ENCODE measurements around the gene ARHGAP29.

Gene ARHGAP29, protein sequence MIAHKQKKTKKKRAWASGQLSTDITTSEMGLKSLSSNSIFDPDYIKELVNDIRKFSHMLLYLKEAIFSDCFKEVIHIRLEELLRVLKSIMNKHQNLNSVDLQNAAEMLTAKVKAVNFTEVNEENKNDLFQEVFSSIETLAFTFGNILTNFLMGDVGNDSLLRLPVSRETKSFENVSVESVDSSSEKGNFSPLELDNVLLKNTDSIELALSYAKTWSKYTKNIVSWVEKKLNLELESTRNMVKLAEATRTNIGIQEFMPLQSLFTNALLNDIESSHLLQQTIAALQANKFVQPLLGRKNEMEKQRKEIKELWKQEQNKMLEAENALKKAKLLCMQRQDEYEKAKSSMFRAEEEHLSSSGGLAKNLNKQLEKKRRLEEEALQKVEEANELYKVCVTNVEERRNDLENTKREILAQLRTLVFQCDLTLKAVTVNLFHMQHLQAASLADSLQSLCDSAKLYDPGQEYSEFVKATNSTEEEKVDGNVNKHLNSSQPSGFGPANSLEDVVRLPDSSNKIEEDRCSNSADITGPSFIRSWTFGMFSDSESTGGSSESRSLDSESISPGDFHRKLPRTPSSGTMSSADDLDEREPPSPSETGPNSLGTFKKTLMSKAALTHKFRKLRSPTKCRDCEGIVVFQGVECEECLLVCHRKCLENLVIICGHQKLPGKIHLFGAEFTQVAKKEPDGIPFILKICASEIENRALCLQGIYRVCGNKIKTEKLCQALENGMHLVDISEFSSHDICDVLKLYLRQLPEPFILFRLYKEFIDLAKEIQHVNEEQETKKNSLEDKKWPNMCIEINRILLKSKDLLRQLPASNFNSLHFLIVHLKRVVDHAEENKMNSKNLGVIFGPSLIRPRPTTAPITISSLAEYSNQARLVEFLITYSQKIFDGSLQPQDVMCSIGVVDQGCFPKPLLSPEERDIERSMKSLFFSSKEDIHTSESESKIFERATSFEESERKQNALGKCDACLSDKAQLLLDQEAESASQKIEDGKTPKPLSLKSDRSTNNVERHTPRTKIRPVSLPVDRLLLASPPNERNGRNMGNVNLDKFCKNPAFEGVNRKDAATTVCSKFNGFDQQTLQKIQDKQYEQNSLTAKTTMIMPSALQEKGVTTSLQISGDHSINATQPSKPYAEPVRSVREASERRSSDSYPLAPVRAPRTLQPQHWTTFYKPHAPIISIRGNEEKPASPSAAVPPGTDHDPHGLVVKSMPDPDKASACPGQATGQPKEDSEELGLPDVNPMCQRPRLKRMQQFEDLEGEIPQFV

DNA sequence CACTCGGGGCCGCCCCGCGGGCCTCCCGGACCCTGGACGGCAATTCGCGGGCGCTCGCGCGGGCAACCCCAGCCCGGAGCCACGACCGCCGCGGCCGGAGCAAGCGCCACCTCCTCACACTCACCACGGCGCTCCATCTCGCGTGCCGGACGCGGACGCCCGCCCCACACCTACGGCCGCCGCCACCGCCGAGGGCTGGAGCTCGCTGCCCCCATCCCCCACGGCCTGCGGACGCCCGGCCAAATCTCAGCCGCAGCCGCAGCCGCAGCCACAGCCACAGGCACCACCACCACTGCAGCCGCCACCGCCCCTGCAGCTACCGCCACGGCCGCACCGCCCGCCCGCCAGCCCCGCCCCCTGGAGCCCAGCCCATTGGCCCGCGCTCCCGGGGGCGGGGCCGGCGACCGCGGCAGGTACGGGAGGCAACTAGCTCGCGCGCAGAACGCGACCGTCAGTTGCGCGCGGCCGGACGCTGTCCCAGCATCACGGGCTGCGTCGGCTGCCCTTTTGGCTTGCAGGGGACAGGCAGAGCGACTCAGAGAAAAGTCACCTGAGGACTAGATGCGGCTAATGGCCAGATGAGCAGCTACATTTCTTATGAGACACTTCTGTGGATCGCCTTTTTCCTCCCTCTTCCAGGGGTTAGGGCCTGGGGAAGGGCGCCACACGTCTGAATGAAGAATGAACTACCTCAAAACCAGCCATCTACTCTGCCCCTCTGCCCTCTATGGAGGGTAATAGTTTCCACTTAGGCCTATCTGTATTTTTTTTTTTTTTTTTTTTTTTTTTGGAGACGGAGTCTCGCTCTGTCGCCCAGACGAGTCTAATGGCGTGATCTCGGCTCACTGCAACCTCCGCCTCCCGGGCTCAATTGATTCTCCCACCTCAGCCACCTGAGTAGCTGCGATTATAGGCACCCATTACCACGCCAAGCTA lies at the start of gene ARHGAP29:
Gene ARHGAP29 (minus strand): TSS at position 294 of the 936 bp plus-strand sequence. CDS start 5,973 bp downstream, outside the sequence.
- peak; percentile 77 for DNase-seq

DNA sequence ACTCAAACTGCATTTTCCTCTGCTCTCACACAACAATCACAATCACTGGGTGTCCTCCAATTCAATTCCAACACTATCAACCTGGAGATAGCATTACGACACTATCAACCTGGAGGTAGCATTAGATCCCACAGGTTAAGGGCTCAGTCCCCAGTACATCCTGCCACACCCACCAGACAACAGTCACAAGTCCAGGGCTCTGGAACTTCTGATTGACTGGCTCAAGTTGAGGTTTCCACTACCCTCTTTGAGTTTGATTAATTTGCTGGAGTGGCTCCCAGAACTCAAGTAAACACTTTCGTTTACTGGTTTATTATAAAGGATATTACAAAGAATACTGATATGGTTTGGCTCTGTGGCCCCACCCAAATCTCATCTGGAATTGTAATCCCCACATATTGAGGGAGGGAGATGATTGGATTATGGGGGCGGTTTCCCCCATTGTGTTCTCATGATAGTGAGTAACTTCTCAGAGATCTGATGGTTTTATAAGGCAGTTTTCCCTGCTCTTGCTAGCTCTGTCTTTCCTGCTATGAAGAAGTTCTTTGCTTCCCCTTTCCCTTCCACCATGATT lies 49.6 kb upstream of the ARHGAP29 start:
- no peak for DNase-seq

DNA sequence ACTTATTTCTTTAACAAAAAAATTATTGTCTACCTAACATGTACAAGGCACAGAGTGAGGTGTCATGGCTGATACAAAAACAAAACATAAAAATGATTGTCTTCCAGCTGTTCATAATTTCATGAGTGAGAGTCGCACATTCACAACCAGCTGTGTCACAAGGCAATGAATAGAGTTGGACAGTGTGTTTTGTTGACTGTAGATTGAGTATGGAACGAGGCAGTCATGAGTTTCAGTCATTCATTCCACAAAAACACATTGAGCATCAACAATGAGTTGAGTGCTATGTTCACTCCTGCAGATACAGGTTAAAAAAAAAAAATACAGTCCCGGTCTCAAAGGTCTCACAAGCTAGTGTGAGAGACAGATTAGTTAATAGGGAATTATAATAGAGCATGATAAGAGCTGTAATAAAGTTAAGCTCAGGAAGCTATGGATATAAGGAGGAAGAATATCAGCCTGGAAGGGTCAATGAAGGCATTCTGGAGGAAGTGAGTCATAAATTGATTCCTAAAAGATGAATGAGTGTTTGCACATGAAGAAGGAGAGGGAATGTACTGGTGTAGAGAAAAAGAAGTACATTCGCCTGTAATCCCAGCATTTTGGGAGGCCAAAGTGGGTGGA lies 47.8 kb upstream of the ARHGAP29 start:
- DNase-seq = no peak

DNA sequence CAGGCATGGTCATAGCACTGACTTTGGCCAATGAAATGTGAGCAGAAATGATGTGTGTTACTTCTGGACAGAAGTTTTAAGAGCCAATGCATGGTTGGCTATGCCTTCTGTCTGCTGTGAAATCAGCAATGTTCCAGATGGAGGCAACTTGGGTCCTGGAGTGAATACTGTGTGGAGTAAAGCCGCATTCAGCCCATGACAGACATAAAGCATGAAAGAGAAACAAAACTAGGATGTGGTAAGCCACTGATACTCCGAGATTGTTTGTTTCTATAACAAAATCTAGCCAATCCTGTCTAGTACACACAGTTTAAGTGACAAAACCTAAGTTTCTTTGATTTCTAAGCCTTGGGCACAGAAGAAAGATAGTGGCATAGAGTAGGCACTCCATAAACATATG lies 47.1 kb upstream of the ARHGAP29 start:
- DNase-seq = no peak

DNA sequence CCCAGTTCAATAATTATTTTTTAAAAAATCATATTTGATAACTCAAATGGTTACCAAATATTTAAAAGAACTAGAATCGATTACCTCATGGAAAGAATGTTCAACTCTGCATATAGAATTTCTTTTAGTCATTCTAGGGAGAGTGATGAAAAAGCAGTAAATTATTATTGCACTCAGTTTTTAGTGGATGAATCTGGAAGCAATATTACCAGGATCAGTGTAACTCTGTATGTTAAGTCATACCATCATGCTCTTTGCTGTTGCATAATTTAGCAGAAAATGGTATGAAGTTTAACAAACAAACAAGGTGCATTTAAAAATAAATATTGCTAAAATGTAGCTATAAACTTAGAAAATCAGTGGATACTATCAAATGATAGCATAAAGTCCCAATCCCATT lies 46.1 kb upstream of the ARHGAP29 start:
- no peak for DNase-seq

DNA sequence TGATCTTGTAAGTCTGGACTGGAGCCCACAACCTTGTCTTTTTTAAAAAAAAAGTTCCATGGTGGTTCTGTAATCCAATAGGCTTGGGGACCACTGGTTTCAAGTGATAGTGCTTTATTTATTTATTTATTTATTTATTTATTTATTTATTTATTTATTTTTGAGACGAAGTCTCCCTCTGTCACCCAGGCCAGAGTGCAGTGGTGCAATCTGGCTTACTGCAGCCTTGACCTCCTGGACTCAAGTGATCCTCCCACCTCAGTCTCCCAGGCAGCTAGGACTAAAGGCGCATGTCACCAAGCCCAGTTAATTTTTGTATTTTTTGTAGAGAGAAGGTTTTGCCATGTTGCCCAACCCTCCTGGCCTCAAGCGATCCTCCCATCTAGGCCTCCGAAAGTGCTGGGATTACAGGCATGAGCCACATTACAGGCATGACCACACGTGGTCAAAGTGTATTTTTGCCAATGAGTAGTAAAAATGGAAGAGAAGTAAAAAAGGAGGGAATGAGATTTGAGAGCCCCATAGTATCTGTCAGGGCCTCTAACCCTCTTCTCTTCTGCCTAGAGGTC lies 44.8 kb upstream of the ARHGAP29 start:
- no peak for DNase-seq

DNA sequence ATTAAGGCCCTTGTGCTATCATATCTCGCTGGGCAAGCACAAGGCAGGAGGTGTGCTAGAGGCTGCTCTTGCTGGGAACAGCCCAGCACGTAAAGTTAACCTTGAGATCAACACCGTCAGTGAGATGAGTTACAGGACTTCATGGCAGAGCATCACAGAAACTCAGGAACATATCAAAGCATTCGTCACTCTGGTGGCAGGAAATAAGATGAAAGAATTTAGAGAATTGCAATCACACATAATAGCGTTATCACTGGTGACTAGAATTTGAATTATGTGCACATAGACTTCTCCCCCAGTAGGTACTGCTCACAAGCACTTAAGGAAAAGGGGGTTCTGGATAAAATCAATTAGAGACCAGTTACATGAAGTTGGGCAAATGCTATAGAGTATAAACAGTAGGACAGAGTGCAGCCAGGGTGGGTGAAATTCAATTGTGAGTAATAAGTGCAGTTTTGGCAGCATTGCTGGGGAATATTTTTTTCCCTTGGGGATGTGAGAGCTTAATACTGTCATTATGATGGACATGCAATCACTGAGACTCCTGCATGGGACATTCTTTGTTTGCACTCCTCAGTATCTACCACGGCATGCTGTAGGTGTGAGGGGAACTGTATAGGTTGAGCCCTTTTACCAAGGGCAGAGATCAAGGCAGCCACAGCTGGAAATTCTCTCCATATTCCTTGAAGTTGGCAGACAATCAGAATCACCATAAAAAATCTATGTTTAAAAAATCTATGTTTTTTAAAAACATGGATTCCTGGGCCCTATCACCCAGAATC lies 44.2 kb upstream of the ARHGAP29 start:
- no peak for DNase-seq

DNA sequence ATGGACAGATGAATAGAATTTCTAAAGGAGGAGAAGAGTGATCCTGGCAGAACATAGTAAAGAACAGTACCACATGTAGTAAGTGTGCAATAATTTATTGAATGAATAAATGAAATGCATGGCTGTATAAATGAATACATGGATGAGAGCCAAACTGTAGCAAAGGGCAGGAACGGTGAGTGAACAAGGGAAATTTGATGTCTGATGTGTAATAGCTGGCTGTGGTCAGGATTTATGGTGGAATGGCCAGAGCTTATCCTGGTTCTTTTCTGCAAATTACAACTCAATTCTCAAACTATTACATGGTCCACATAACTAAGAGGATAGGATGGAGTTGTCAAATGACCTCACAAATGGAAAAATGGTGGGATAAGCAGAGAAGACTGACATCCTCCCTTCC lies 43.2 kb upstream of the ARHGAP29 start:
- DNase-seq = no peak

DNA sequence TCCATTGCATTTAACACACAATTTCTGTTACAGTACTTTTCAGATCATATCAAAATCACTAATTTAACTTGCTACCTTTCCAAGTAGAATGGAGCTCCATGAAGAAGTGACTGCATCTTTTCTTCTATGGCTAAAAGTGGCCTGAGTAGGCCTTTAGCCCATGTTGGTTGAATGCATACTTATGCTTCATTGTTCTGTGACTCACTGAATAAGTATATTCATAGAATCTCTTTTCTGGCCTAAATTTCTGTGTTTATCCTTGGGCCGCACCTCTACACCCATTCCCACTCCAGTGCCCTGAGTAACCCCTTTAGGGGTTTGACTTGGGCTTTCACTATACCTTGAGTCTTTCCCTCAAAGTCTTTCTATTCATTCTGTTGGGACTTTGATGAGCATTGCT lies 42.1 kb upstream of the ARHGAP29 start:
- no peak for DNase-seq

DNA sequence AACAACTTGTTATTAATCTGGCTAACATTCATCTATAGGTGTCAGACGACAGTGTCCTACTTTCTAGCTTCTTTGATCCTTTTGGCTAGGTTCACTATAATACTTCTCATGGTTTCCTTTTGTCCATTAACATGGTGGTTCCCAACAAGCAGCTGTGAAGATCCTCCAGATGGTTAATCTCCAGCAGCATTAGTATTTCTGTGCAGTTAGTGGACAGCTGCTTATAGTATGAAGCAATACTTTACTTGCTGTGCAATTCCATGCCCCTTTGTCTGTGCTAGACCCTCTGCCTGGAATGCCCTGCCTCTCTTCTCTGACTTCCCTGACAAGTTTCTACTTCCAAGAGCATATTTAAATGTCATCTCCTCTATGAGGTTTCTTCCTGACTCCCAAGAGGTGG lies 41.7 kb upstream of the ARHGAP29 start:
- DNase-seq = no peak

DNA sequence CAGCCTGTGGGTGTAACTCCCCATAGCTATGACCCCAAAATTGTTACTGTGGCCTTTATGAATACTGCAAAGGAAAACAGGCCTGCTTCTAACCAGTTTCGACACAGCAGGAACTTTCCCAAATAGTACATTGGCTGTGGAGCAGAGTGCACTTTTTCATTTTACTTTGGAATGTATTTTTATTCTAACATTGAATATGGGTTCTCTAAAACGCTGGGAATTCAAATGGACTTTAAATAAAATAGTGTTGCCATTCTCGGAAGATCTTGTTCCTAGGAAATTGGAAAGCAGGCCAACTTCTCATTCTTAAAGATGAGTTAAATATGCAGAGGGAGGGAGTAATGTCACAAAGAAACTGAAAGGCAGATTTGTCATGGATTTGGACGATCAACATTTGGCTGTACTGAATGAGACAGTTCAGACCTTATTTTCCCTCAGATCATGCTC lies 39.6 kb upstream of the ARHGAP29 start:
- no peak for DNase-seq

DNA sequence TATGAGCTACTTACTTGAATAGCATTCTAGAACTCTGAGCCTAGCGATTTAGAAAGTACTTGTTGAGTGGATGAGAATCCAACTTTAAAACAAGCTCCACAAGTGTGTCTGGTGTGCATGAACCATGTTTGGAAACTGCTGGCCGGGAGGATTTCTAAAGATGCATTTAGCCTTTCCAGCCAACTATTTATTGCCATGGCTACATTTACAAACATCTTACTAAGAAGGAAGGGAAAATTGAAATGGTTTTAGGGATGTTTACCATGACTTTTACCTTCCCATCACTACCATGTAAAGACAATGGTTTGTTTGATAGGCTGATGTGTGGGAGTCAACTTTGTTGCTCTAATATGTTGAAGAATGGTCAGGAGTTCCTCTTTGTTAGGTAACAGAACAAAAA lies 37.7 kb upstream of the ARHGAP29 start:
- DNase-seq = no peak

DNA sequence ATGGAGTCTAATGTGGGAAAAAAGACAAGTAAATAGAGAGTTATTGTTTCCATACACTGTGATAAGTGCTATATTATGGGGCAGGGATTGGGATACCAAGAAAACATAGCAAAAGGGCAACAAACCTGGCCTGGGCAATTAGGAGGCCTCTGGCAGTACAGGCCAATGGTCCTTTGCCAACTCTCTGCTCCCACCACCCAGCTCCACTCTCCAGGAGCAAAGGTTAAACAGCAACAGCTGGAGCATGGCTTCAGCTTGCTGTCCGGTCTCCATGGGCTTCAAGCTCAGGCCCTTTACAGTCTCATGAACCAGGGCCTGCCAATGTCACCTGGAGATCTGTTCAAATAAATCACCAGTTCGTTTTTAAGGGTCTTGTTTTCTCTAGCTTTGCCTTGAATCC lies 37.2 kb upstream of the ARHGAP29 start:
- DNase-seq = no peak

DNA sequence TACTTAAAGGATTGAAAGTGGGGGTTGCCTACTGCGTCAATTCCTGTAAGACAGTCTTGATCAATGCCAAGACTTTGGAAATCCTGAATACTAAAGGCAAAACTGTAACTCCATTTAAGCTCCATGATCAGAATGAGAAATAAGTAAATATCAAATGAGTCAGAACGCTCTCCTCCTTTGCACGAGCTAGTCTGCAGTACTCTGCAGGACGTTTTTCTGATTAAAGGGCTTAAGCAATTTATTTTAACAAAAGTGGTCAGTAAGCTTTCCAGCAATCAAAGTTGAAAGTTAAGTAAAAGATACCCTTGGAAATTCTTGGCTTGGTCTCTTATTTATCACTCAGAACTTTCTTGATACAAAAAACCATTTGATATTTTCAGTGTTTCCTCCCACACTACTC lies 35.7 kb upstream of the ARHGAP29 start:
- no peak for DNase-seq

DNA sequence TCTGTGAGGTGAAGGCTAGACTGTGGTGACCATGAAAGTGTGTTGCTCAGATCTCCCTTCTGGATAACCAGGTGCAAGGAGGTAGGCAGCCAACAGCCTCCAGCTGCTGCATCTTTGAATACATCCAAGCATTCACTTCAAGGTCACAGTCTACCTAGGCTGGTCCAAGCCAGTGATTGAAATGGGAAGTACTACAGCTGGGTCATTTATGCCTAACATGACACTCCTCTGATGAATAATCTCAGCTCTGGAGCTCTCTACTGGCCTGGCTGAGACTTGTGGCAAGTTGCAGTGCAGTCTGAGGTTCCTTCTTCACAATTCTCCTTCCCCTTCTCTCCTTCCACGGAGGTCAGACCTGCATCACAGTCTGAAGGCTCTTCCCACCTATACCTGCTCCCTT lies 35.0 kb upstream of the ARHGAP29 start:
- no peak for DNase-seq

DNA sequence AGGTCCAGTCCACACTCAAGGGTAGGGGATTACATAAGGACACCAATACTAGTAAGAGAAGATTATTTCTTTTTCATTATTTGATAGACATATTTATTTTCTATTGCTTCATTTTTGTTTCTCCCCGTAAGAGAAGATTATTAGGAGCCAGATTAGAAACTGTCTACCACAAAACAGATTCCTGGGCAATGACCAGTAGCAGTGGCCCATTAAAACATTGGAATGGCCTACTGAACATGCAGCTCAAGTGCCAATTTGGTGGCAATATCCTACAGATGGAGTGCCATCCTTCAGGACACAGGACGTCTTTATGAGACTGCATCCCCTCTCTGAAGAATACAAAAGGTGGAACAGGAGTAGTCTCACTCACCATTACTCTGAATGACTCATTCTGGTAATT lies 34.0 kb upstream of the ARHGAP29 start:
- no peak for DNase-seq

DNA sequence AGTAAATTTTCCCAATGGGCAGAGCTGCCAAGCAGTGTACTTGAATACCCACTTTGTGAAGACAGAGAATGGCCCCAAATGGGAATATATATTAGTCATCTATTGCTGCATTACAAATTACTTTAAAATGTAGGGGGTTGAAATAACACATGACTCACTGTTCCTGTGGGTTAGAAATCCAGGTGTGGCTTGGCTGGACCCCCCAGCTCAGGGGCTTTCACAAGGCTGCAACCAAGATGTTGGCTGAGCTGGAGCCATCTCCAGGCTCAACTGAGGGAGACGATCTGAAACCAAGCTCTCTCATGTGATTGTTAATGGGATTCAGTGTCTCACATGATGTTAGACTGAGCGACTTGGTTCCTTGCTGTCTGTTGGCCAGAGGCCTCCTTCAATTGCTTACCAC lies 33.4 kb upstream of the ARHGAP29 start:
- no peak for DNase-seq

DNA sequence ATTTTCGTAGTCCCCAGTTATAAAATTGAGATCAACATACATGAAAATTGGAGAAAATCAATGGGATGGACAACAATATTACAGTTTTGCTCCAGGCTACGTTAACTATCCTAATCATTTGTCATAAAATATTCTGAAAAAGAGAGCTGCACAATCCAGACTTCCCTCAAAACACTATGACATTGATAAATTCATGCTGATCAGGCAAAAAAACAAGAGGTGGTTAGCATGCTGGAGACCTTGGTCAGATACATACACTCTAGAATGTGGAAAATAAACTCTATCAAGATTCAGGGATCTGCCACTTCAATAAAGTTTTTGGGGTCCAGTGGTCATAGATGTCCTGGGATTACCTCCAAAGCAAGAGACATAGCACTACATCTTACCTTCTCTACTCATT lies 32.5 kb upstream of the ARHGAP29 start:
- no peak for DNase-seq

DNA sequence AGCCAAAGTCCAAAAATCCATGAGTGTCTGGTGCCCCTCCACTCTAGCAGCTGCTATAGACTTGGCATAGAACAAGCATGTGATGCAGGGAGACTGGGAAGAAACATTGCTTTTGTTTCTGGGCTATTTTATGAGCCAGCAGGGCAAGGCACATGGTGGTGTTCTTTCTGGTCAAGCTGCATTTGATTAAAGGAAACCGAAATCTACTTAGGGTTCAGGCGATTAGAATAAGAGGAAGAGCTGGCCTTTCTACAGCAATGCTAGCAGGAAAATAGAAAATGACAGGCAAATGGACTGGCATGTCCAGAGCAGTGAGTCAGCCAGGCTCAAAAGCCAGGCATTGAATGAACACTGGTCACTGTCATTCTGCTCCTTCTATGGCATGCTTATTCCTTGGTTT lies 28.5 kb upstream of the ARHGAP29 start:
- no peak for DNase-seq

DNA sequence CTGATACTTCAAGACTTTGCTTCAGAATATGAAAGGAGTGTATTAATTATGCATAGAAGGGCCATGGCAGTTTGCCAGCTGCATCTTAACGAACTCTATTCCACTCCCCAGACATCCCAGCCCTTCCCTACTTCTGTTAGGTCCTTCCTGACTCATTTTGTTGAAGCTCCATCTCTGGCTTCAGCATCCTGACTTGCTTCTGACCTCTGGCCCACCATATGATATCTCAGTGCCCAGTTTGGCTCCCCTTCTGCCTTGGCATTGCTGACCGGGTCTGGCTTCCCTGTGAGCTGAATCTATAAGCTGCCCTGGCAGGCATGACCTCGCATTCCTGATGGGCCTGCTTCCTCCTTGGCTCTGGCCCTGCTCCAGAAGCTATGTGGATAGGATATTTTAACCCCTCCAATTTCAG lies 27.6 kb upstream of the ARHGAP29 start:
- DNase-seq = no peak

Data from NCI-H2227 treated with DMSO at 0.1 percent for 48 hours (cell line).